ENCODE results near the gene DZIP3. TPM values are rescaled to one million over a fixed set of nuclear protein-coding genes. Genes with fewer than 3 reads are reported as not detected.

The DZIP3 gene
- total and polyA plus RNA-seq, 2 of the 8 experiments (the other 6 are each of a cell fraction or from before 2014, with no cell fraction given) = 10.4 to 24.3 TPM

- Histone ChIP-seq H2BK15ac (ENCODE audit: low read length) (no peak overlapping the region), H3K56ac (replicated peaks; ENCODE audit: insufficient read length, low read depth, low read length) (no peak overlapping the region), H2BK12ac (ENCODE audit: low read depth, low read length) (no peak overlapping the region), H2BK120ac (replicated peaks; ENCODE audit: low read depth, low read length) (no peak overlapping the region), H3K36me3 (ENCODE audit: control insufficient read depth in 2 of 4, insufficient read depth in 4 of 4, low read length in 3 of 4) (peaks cover 0 to 7% (median 0%) of the 10 kb centered on the region in 4 experiments; a peak in 4 of 8 replicates), H4K8ac (ENCODE audit: extremely low read depth, insufficient read depth, low read length) (no peak overlapping the region), H4K20me1 (replicated peaks in 1 of 2; ENCODE audit: control insufficient read depth in 1 of 2, insufficient read depth in 2 of 2, low read length in 2 of 2) (no peaks in the 10 kb centered on the region), H3K4me3 (ENCODE audit: extremely low read depth in 1 of 4, insufficient read depth in 2 of 4, low read depth in 3 of 4, low read length in 4 of 4) (no peak overlapping the region), H3K23ac (ENCODE audit: insufficient read length) (no peak overlapping the region), H3K4ac (replicated peaks; ENCODE audit: insufficient read length, low read depth, low read length) (no peak overlapping the region), H2AFZ (ENCODE audit: low read length) (no peak overlapping the region), H3K79me2 (ENCODE audit: control insufficient read depth in 1 of 2, insufficient read depth in 2 of 2, low read length in 2 of 2) (no peaks in the 10 kb centered on the region), H3K4me2 (ENCODE audit: insufficient read depth in 1 of 2, low read depth in 2 of 2, low read length in 2 of 2) (no peak overlapping the region), H3K4me1 (replicated peaks in 1 of 4; ENCODE audit: control insufficient read depth in 3 of 4, insufficient read depth in 4 of 4, low read length in 3 of 4) (peaks cover 0 to 2% (median 0%) of the 10 kb centered on the region in 4 experiments; a peak in 2 of 7 replicates), H3K27me3 (replicated peaks in 1 of 4; ENCODE audit: control insufficient read depth in 3 of 4, extremely low read depth in 1 of 4, insufficient read depth in 3 of 4, low read length in 3 of 4) (no peaks in the 10 kb centered on the region), H3K79me1 (ENCODE audit: low read depth, low read length) (no peaks in the 10 kb centered on the region), H3K18ac (ENCODE audit: extremely low read depth, low read length) (no peak overlapping the region), H3K9ac (replicated peaks in 1 of 4; ENCODE audit: extremely low read depth in 1 of 4, low read depth in 3 of 4, low read length in 3 of 4) (no peak overlapping the region), H2BK5ac (ENCODE audit: low read depth, low read length) (no peak overlapping the region), H3K9me3 (ENCODE audit: insufficient read depth in 2 of 2, low read depth in 1 of 2, low read length in 1 of 2) (no peaks in the 10 kb centered on the region), H4K5ac (ENCODE audit: insufficient read length, low read depth, low read length) (no peak overlapping the region), H3K23me2 (ENCODE audit: low read depth, low read length) (no peaks in the 10 kb centered on the region), H2BK20ac (ENCODE audit: low read length) (no peak overlapping the region), H4K91ac (replicated peaks; ENCODE audit: insufficient read length, low read length) (no peak overlapping the region), H3K27ac (ENCODE audit: low read depth, low read length) (no peak overlapping the region), H3K14ac (ENCODE audit: insufficient read length) (no peak overlapping the region), H2AK5ac (ENCODE audit: low read depth, low read length) (no peak overlapping the region)
- FAIRE-seq (no peak), DNase-seq (ENCODE audit: low read depth in 1 of 2, low spot score in 2 of 2) (no peak)
- ChIA-PET CTCF (ENCODE audit: partially characterized antibody) (interaction anchor here (0.6 to 2.7 kb wide), 14 partner anchors 11 to 418 kb away, joined by 3 to 14 read pairs (median 3); no protein-coding TSS in a partner anchor), POLR2A (ENCODE audit: partially characterized antibody) (no interaction called here)
- WGBS, 2 experiments (ENCODE audit: extremely low coverage in 1 of 2, insufficient coverage in 1 of 2, insufficient read length in 1 of 2, insufficient replicate concordance in 2 of 2, low coverage in 1 of 2, low lambda C conversion rate in 2 of 2, missing lambda C conversion rate in 1 of 2) = 48% methylated on average over 6 of the region's 6 CpGs; no CpG with 5 or more reads in 1 of the 2 experiments
- no peak for TF ChIP-seq KDM1A (IDR thresholded peaks at IDR 0.05; ENCODE audit: borderline replicate concordance, low read length)
- TF ChIP-seq SIN3A (conservative IDR thresholded peaks at IDR 0.05 in 1 of 2, IDR thresholded peaks at IDR 0.05 in 1 of 2; ENCODE audit: low read depth in 1 of 2, low read length in 2 of 2) = no peak
- no peak for TF ChIP-seq YY1 (IDR thresholded peaks at IDR 0.05; ENCODE audit: low read depth, low read length)
- no peak for TF ChIP-seq POU5F1 (IDR thresholded peaks at IDR 0.05; ENCODE audit: low read depth, low read length)
- TF ChIP-seq SAP30 (IDR thresholded peaks at IDR 0.05; ENCODE audit: insufficient read depth, insufficient replicate concordance, low read length) = no peak
- TF ChIP-seq, protein P1, sequence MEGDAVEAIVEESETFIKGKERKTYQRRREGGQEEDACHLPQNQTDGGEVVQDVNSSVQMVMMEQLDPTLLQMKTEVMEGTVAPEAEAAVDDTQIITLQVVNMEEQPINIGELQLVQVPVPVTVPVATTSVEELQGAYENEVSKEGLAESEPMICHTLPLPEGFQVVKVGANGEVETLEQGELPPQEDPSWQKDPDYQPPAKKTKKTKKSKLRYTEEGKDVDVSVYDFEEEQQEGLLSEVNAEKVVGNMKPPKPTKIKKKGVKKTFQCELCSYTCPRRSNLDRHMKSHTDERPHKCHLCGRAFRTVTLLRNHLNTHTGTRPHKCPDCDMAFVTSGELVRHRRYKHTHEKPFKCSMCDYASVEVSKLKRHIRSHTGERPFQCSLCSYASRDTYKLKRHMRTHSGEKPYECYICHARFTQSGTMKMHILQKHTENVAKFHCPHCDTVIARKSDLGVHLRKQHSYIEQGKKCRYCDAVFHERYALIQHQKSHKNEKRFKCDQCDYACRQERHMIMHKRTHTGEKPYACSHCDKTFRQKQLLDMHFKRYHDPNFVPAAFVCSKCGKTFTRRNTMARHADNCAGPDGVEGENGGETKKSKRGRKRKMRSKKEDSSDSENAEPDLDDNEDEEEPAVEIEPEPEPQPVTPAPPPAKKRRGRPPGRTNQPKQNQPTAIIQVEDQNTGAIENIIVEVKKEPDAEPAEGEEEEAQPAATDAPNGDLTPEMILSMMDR (IDR thresholded peaks at IDR 0.05; ENCODE audit: control extremely low read depth in 1 of 3, insufficient read depth in 1 of 3, low read depth in 1 of 3, low read length in 3 of 3) = peak in 2 of 3 experiments; percentile 61 to 65; a peak in 3 of 4 replicates
- TF ChIP-seq HDAC2 (IDR thresholded peaks at IDR 0.05; ENCODE audit: borderline replicate concordance in 1 of 2, low read depth in 2 of 2, low read length in 2 of 2) = no peak
- TF ChIP-seq ASH2L (IDR thresholded peaks at IDR 0.05; ENCODE audit: low read length) = no peak
- TF ChIP-seq GABPA (IDR thresholded peaks at IDR 0.05; ENCODE audit: borderline replicate concordance, insufficient read depth, low read length) = no peak
- no peak for TF ChIP-seq TEAD4 (IDR thresholded peaks at IDR 0.05; ENCODE audit: low read depth, low read length)
Measured at GRCh38 chr3:108662142-108662738, 72.7 kb downstream of the DZIP3 start.

Measured in H1 (cell line).